Testis (tissue), 2 donors: ENCODE measurements around the gene ITGB4.

Experiments
- POLR2A ChIP-seq: fragments of 450-650 bp; IDR thresholded peaks from one replicate; pipeline ENCODE4 v1.6.1; 2017; ENCODE audit warnings: antibody characterized with exemption, mild to moderate bottlenecking, moderate library complexity
- TF ChIP-seq, protein P1 (sequence below), 3 experiments: fragments of 450-650 bp in 2 of 3; fragments of 200-600 bp in 1 of 3; sonication (generic) in 1 of 3; IDR thresholded peaks; one replicate each; pipeline ENCODE4 v1.5.1; 2016 to 2019; ENCODE audit warnings: antibody characterized with exemption in 3 of 3, mild to moderate bottlenecking in 2 of 3, moderate library complexity in 1 of 3

DNA sequence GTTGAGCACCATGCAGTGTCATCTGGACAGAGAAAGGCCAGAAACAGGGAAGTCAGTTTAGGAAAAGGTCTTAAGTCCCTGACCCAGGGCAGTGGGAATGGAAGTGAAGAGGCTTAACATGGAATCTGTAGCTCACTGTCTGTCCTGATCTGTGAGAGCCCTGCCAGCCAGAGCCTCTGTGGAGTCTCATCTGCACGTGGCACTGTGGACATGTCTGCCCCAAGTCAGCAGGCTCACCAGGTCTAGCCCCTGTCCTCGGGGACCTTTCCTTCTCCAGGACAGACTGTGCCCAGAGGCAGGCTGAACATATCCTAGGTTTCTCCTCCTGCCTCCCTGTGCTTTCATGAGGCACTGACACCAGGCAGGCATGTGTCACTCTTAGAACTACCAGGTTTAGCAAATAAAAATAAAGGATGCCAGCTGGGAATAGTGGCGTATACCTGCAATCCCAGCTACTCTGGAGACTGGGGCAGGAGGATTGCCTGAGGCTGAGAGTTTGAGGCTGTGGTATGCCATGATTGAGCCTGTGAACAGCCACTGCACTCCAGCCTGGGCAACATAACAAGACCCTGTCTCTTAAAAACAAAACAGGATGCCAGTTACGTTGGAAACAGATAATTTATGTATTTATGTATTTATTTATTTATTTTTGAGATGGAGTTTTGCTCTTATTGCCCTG, 85.7 kb downstream of the ITGB4 start:
- TF ChIP-seq, protein P1, sequence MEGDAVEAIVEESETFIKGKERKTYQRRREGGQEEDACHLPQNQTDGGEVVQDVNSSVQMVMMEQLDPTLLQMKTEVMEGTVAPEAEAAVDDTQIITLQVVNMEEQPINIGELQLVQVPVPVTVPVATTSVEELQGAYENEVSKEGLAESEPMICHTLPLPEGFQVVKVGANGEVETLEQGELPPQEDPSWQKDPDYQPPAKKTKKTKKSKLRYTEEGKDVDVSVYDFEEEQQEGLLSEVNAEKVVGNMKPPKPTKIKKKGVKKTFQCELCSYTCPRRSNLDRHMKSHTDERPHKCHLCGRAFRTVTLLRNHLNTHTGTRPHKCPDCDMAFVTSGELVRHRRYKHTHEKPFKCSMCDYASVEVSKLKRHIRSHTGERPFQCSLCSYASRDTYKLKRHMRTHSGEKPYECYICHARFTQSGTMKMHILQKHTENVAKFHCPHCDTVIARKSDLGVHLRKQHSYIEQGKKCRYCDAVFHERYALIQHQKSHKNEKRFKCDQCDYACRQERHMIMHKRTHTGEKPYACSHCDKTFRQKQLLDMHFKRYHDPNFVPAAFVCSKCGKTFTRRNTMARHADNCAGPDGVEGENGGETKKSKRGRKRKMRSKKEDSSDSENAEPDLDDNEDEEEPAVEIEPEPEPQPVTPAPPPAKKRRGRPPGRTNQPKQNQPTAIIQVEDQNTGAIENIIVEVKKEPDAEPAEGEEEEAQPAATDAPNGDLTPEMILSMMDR (IDR thresholded peaks at IDR 0.05): no peak
- TF ChIP-seq POLR2A: no peak
